NCI-H774 (cell line): Measurements from ENCODE around the gene ACTRT2.

ENCODE experiments used
- DNase-seq: peaks from one replicate; lab custom pipeline; 2025; lab: John Stamatoyannopoulos, UW

ACTRT2 gene

GRCh38 chr1:3018576-3018975 lies 2.7 kb upstream of the ACTRT2 start:
- DNase-seq, result no peak

DNA sequence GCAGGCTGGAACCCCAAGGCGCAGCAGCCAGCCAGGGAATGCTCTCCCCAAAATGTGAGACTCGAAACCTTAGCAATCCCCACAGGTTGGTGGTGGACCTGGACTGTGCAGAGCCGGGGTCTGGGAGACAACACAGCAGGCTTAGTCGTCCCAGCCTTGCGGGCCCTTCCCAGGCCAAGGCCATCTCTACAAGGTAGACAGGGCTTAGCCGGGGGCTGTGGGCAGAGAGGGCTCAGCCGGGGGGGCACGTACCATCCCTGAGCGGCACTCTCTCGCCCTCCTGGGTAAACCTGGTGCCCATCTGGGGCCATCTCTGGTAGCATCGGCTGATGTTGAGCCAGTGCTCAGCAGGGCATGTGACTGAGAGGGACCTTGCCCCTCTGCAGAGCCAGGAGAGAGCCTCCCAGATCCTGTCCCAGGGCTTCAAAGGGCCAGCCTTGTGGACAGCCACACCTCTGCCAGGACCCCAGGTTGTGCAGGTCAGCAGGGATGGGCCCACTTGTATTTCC lies 2.2 kb upstream of the ACTRT2 start:
- DNase-seq, result no peak

DNA sequence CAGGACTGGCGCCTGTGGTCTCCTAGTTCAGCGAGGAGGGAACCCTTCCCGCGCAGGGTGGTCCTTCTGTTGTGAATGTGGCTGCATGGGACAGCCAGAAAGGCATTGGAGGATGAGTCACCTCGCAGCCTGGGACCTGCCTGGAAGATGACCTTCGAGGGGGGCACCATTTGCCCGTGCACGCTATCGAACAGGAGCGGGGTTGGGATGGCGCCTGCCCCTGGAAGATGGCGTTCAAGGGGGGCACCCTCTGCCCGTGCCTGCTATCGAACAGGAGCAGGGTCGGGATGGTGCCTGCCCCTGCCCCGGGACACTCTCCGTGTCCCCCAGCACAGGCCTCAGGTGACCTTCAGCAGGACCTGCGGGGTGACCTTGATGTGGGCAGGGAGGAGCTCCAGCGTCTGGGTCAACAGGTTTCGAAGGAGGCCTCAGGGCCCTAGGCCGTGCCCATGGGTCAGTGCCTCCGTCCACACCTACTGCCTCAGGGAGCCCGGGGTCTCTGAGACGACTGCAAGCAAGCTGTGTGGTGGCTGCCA lies 1.7 kb upstream of the ACTRT2 start:
- no peak for DNase-seq

DNA sequence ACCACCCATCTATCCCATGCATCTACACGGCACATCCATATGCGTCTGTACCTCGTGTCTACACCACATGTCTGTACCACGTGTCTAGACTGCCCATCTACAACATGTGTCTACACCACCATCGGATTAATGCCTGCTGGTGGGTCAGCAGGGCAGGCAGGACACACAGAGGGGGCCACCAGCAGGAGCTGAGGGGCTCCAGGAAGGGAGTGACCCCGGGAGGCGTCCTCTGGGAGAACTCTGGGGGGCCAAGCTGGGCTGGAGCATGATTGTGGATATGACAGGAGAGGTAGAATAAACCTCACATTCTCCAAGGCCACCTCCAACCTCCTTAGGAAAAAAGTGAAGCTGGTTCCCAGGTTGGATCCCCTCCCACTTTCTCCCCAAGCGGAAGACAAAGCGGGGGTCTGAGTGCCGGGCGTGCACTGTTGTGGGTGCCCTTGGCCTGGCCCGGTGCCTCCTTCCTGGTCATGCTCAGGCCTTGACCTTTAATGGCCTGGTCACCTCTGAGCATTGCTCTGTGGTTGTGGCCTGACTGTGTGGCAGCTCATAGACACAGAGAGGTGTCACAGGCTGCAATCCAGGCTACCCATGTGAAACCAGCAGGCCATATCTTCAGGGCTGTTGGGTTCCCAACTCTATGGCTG lies 881 bp upstream of the ACTRT2 start:
- DNase-seq, result no peak

DNA sequence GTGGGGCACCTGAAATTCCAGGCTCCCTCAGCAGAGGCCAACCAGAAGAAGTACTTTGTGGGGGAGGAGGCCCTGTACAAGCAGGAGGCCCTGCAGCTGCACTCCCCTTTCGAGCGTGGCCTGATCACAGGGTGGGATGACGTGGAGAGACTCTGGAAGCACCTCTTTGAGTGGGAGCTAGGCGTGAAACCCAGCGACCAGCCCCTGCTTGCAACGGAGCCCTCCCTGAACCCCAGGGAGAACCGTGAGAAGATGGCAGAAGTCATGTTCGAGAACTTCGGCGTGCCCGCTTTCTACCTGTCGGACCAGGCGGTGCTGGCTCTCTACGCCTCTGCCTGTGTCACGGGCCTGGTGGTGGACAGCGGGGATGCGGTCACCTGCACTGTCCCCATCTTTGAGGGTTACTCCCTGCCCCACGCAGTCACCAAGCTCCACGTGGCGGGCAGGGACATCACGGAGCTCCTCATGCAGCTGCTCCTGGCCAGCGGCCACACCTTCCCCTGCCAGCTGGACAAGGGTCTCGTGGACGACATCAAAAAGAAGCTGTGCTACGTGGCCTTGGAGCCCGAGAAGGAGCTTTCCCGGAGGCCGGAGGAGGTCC lies 634 bp downstream of the ACTRT2 start:
- DNase-seq, result no peak

DNA sequence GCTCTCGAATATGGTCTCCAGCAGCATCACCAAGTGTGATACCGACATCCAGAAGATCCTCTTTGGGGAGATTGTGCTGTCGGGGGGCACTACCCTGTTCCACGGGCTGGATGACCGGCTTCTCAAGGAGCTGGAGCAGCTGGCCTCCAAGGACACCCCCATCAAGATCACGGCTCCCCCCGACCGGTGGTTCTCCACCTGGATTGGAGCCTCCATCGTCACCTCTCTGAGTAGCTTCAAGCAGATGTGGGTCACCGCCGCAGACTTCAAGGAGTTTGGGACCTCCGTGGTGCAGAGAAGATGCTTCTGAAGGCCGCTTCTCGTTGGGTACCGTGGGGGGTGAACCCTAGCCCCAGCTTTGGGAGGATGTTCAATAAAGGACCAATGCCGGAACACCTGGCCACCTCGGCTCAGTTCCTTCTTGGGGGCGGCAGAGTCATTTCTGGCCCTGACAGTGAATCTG lies 1.3 kb downstream of the ACTRT2 start:
- DNase-seq, result no peak

GRCh38 chr1:3022976-3023375 lies 1.7 kb downstream of the ACTRT2 start:
- no peak for DNase-seq

GRCh38 chr1:3024019-3024418 lies 2.8 kb downstream of the ACTRT2 start:
- no peak for DNase-seq

DNA sequence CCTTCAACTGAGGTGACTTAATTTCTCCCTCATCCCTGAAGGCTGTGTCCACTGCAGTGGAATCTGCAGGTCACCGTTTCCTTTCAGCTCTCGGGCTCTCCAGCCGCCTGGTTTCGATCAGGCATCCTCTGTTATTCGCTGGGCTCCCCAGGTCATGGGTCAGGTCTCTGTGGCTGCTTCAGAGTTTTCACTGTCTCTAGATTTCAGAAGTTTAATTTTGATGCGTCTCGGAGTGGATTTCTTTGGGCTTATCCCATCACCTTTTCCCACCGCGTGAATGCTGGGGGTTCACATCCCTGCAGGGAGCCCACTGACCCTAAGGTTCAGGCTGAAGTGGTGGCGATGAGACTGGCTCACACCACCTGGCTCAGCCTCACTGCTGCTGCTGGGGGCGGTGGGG lies 3.3 kb downstream of the ACTRT2 start:
- DNase-seq, result no peak

- no peak for DNase-seq
Observed at GRCh38 chr1:3026124-3026523, 4.9 kb downstream of the ACTRT2 start.

- DNase-seq, result no peak
Observed at GRCh38 chr1:3026581-3027391, 5.5 kb downstream of the ACTRT2 start.

DNA sequence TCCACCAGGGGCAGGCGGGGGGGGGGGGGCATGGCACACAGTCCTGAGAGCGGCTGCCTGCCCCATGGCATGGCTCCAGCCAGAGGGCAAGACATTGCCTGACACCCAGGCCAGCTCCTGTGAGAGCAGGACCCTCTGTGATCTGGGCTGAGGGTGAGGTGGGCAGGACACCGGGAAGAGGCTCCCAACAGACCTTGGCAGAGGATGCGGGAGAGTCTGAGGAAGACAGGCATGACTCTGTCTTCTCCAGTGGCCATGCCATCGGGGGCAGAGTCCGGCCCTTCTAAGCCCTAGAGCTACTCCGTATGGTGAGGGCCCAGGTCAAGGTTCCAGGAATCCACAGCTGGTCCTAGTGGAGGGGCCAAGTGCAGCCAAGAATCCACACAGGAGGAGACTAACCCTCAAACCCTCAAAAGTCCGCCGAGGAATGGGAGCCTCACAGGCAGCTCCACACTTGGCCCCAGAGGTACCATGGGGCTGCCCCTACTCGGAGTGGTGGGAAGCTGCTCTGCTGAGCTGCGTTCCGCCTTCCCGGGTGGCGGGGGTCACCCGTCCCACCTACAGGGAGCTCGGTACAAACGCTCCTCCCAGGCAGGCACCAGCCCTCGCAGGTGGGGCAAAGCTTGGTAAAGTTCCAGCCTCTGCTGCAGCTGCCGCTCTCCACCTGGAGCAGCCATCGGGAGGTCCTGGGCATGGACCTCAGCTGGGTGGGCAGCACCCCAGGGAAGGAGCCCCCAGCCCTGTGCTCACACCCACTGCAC lies 6.5 kb downstream of the ACTRT2 start:
- no peak for DNase-seq

- DNase-seq, result no peak
Observed at GRCh38 chr1:3028531-3029282, 7.4 kb downstream of the ACTRT2 start.

DNA sequence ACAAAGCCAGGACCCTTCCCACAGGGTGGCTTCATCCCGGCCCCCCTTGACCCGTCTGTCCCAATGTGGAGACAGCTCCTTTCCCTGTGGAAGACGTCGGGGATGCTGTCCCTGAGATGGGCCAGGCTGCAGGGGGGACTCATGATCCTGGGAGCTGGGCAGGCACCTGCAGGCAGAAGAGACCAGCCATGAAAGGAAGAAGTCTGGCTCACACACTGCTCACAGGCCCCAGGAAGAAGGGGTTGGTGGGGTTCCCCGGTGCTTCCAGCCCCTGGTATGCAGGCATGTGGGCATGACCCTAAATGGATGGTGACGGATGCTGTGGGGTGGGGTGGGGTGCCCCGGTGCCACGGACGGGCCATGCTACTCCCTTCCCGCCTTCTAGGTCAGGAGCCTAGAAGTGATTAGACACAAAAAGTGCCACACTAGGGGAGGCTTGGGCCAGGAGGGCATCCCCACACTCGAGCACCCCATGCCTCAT lies 8.3 kb downstream of the ACTRT2 start:
- no peak for DNase-seq

DNA sequence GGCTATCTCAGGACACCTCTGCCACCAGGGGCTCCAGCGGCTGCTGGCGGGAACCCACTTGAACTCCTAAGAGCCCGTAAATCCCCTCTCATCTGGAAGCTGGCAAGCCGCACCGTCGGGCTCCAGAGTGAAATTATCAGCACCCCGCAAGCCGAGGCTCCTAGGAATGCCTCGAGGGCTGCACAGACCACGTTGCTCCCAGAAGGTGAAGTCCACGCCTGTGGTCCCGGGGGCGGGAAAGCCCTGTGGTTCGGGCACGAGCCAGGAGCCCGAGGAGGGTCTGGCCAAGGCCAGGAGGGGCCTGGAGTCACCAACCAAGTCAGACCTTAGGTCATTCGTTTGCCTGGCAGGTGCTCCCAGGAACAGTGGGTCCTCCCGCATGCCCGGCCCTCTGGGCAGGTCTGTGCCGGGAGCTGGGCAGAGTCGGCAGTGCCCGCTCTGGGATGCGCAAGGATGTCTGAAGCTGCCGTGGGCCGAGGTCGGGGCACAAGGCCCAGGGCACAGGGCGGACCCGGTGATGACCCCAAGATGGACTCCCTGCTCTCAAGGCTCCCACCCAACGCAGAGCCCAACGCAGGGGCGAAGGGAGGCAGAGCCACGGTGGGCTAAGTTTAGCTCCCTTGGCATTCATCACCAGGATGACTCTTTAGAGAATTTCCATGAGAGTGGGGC lies 8.9 kb downstream of the ACTRT2 start:
- DNase-seq, result no peak

DNA sequence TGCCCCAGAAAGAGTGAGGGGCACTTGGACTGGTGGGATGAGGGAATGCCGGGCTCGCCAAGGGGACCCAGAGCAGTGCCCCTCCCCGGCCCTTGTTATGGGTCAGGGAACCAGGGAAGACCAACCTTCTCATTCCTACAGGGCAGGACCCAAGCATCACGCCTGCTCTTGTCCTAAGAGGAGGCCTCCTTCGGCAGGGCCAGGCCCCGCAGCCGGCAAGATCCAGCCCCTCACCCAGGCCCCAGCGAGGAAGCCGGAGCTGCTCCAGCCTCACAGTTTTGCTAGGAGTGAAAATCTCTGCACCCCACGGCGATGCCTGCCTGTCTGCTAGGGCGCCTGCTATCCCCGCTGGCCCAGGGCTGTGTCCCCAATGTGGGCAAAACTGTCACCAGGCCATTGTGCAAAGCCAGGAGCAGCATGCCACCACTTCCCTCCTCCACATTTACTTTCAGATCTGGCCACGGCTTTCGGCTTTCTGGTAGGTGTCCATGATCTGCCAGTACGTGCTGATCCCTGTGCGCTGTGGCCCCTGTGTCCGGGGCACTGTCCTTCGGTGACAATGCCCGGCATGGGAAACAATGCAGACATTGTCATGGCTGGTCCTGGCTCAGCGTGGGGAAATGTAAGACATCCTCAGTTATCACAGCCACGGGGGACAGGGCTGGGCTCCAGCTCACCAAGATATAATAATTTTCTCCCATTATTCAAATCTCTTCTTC lies 9.6 kb downstream of the ACTRT2 start:
- no peak for DNase-seq

GRCh38 chr1:3031401-3032221 lies 10.3 kb downstream of the ACTRT2 start:
- no peak for DNase-seq

DNA sequence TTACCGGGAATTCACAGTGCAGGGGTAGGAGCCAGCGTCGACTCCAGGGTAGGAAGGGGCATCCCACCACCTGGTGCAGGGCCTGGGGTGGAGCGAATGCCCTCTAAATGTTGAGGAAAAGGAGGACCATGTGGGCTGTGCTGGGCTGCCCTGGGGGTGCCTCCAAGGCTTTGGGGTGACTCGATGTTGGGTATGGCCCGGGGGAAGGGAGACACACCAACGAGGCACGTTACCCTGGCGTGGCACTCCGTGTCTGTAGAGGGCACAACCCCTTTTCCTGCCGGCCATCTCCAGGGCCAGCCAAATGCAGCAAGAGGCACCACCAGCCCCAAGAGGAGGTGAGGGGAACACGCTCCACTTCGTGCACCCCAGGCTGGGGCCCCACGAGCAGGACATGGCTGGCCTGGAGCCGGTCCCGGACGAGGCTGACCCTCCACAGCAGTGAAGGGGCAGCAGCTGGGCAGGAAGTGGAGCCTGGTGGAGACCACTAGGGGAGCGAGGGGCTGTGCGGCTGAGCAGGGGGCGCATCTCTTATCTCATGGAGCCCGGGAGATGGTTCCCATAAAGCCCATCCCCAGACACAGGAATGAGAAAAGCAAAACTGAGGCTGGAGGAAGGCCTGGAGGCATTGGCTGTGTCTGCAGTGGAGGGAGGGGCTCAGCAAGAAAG lies 11.2 kb downstream of the ACTRT2 start:
- no peak for DNase-seq
